PC-3 (cell line): ENCODE results near the gene MEG3. TPM values are rescaled to one million over a fixed set of nuclear protein-coding genes. Genes with fewer than 3 reads are reported as not detected.

Experiments
- ATAC-seq: fragments of 200-7000 bp; cut with Tn5 transposase; 2 replicates; pipeline ENCODE4 v1.9.1; 2020; ENCODE audit warnings: mild to moderate bottlenecking, moderate library complexity
- BruUV-seq: library from RNA; stranded (reverse); fragments of 400-500 nt; replicated peaks from 2 replicates; lab custom pipeline; 2021; lab: Mats Ljungman, UMichigan
- CTCF ChIA-PET: fragments of 300-600 bp; sonication (Branson Sonifier 250); formaldehyde crosslinking; loops from one replicate; lab custom pipeline; 2022; ENCODE audit warnings: antibody characterized with exemption; lab: Charles Lee
- POLR2A ChIA-PET: fragments of 300-600 bp; sonication (Branson Sonifier 250); formaldehyde crosslinking; loops from one replicate; lab custom pipeline; 2022; ENCODE audit warnings: antibody characterized with exemption; ENCODE audit not compliant: unreplicated experiment; lab: Charles Lee
- DNase-seq: peaks from one replicate; pipeline ENCODE4 v3.0.0-alpha.2; 2015
- H2AFZ ChIP-seq: fragments of 300-600 bp; sonication (generic); 2 replicates; pipeline ENCODE4 v1.6.0; 2016; ENCODE audit warnings: antibody characterized with exemption, low read length
- H3F3A ChIP-seq: fragments of 300-600 bp; sonication (generic); one replicate; pipeline ENCODE4 v1.6.0; 2017; ENCODE audit warnings: antibody characterized with exemption, low read length, control low read depth, mild to moderate bottlenecking; ENCODE audit not compliant: unreplicated experiment
- H3K27ac ChIP-seq: fragments of 300-600 bp; sonication (generic); 2 replicates; pipeline ENCODE4 v1.5.1; 2016; ENCODE audit warnings: mild to moderate bottlenecking, low read length
- H3K27me3 ChIP-seq: fragments of 300-600 bp; sonication (generic); 2 replicates; pipeline ENCODE4 v1.6.1; 2016; ENCODE audit warnings: low read length, mixed read lengths
- H3K36me3 ChIP-seq: fragments of 300-600 bp; sonication (generic); 2 replicates; pipeline ENCODE4 v1.6.1; 2016; ENCODE audit warnings: low read depth, mixed run types, low read length, mixed read lengths
- H3K4me1 ChIP-seq: fragments of 300-600 bp; sonication (generic); 2 replicates; pipeline ENCODE4 v1.5.1; 2016; ENCODE audit warnings: low read length; ENCODE audit not compliant: insufficient read depth
- H3K4me2 ChIP-seq: fragments of 300-600 bp; sonication (generic); 2 replicates; pipeline ENCODE4 v1.6.0; 2016; ENCODE audit warnings: low read length
- H3K4me3 ChIP-seq: fragments of 300-600 bp; sonication (generic); 2 replicates; pipeline ENCODE4 v1.5.1; 2016; ENCODE audit warnings: mild to moderate bottlenecking, low read length, mixed read lengths
- H3K79me2 ChIP-seq: fragments of 300-600 bp; sonication (generic); 2 replicates; pipeline ENCODE4 v1.6.1; 2017; ENCODE audit warnings: low read length, mixed read lengths
- H3K9ac ChIP-seq: fragments of 300-600 bp; sonication (generic); 2 replicates; pipeline ENCODE4 v1.6.0; 2016; ENCODE audit warnings: mild to moderate bottlenecking, low read length
- H3K9me2 ChIP-seq: fragments of 300-600 bp; sonication (generic); replicated peaks from 2 replicates; pipeline ENCODE4 v1.6.1; 2016; ENCODE audit warnings: mixed run types, low read length, mixed read lengths
- H3K9me3 ChIP-seq: fragments of 300-600 bp; sonication (generic); 2 replicates; pipeline ENCODE4 v1.6.1; 2016; ENCODE audit warnings: low read length, mixed read lengths
- H4K20me1 ChIP-seq: fragments of 300-600 bp; sonication (generic); 2 replicates; pipeline ENCODE4 v1.6.1; 2016; ENCODE audit warnings: low read length, mixed read lengths
- CTCF ChIP-seq: fragments of 300-600 bp; sonication (generic); conservative IDR thresholded peaks from 2 replicates; pipeline ENCODE4 v1.5.1; 2017; ENCODE audit warnings: antibody characterized with exemption, low read depth, mild to moderate bottlenecking, low read length
- EZH2 ChIP-seq: fragments of 300-600 bp; sonication (generic); IDR thresholded peaks from one replicate; pipeline ENCODE4 v1.6.1; 2017; ENCODE audit warnings: antibody characterized with exemption, mild to moderate bottlenecking, low read length; ENCODE audit not compliant: unreplicated experiment
- EZH2phosphoT487 ChIP-seq: fragments of 300-600 bp; sonication (generic); IDR thresholded peaks from 2 replicates; pipeline ENCODE4 v1.6.1; 2018; ENCODE audit warnings: mild to moderate bottlenecking, antibody characterized with exemption, low read length, borderline replicate concordance
- intact Hi-C: fragments of 100-400 bp; cut with micrococcal nuclease; formaldehyde crosslinking; loops from 2 replicates; pipeline ENCODE4 v1.9.0; 2023
- total RNA-seq: library from RNA; depleted of rRNA; stranded (reverse); fragments of >200 nt; gene quantifications from 2 replicates; pipeline ENCODE4 v1.2.3, GENCODE V29; 2014

The MEG3 gene
- total RNA-seq, 1 experiment from 2014 or later, result not detected

- ChIA-PET POLR2A (no interaction called here), CTCF (no interaction called here)
- peaks cover 25% of the 10 kb centered on the region for H3K27me3 ChIP-seq
- no peaks in the 10 kb centered on the region for H3K36me3 ChIP-seq
- no peaks in the 10 kb centered on the region for H3K79me2 ChIP-seq
- no peak overlapping the region for H3K9ac ChIP-seq
- H2AFZ ChIP-seq, result no peak overlapping the region
- no TSS peak for BruUV-seq
- H3K4me3 ChIP-seq, result no peak overlapping the region
- H4K20me1 ChIP-seq, result no peaks in the 10 kb centered on the region
- no peak overlapping the region for H3K27ac ChIP-seq
- ATAC-seq (no peak), DNase-seq (no peak)
- H3K9me2 ChIP-seq, result no peaks in the 10 kb centered on the region
- H3K4me2 ChIP-seq, result no peak overlapping the region
- TF ChIP-seq CTCF (no peak), EZH2phosphoT487 (no peak), EZH2 (no peak)
- intact Hi-C loops, result no loop called here
- no peaks in the 10 kb centered on the region for H3K9me3 ChIP-seq
- no peaks in the 10 kb centered on the region for H3K4me1 ChIP-seq
- no peaks in the 10 kb centered on the region for H3F3A ChIP-seq
Observed at GRCh38 chr14:100778951-100779690, 46.8 kb upstream of the MEG3 start.

GRCh38 chr14:100779691-100780080 is 46.2 kb upstream of the MEG3 start:
- H3K4me3 ChIP-seq, result no peak overlapping the region
- no peaks in the 10 kb centered on the region for H3K9me2 ChIP-seq
- H2AFZ ChIP-seq, result no peak overlapping the region
- H3K27ac ChIP-seq, result no peak overlapping the region
- intact Hi-C loops, result no loop called here
- ChIA-PET CTCF (no interaction called here), POLR2A (no interaction called here)
- no peak overlapping the region for H3K9ac ChIP-seq
- H3K36me3 ChIP-seq, result no peaks in the 10 kb centered on the region
- H3K9me3 ChIP-seq, result no peaks in the 10 kb centered on the region
- no peaks in the 10 kb centered on the region for H4K20me1 ChIP-seq
- H3K4me1 ChIP-seq, result no peaks in the 10 kb centered on the region
- no peaks in the 10 kb centered on the region for H3F3A ChIP-seq
- TF ChIP-seq CTCF (no peak), EZH2phosphoT487 (no peak), EZH2 (no peak)
- H3K79me2 ChIP-seq, result no peaks in the 10 kb centered on the region
- H3K4me2 ChIP-seq, result no peak overlapping the region
- DNase-seq, result no peak
- BruUV-seq, result no TSS peak
- no peak for ATAC-seq
- H3K27me3 ChIP-seq, result peaks cover 22% of the 10 kb centered on the region

- Histone ChIP-seq H3K4me1 (no peaks in the 10 kb centered on the region), H2AFZ (no peak overlapping the region), H3K4me2 (no peak overlapping the region), H3K79me2 (no peaks in the 10 kb centered on the region), H3K4me3 (no peak overlapping the region), H3F3A (no peaks in the 10 kb centered on the region), H3K9me2 (no peaks in the 10 kb centered on the region), H3K9me3 (no peaks in the 10 kb centered on the region), H3K27me3 (peaks cover 16% of the 10 kb centered on the region), H3K27ac (no peak overlapping the region), H3K9ac (no peak overlapping the region), H4K20me1 (no peaks in the 10 kb centered on the region), H3K36me3 (no peaks in the 10 kb centered on the region)
- ChIA-PET CTCF (no interaction called here), POLR2A (no interaction called here)
- DNase-seq (no peak), ATAC-seq (no peak)
- no TSS peak for BruUV-seq
- no peak for TF ChIP-seq EZH2phosphoT487
- no peak for TF ChIP-seq EZH2
- TF ChIP-seq CTCF, result no peak
- intact Hi-C loops, result no loop called here
Observed at GRCh38 chr14:100780246-100780645, 45.7 kb upstream of the MEG3 start.
